ENCODE results near the gene SEPTIN12. TPM values are rescaled to one million over a fixed set of nuclear protein-coding genes. Genes with fewer than 3 reads are reported as not detected.

Gene SEPTIN12
- total RNA-seq, 4 donors from 2014 or later, result 1.7 TPM; not detected in 3

- Histone ChIP-seq H3K36me3 (peaks cover 2 to 19% (median 16%) of the 10 kb centered on the region in 4 donors), H3K4me3 (peak within 1 kb of the TSS; percentile 82 to 99 (median 90)), H3K4me1 (peaks cover 12 to 27% (median 19%) of the 10 kb centered on the region in 4 donors), H3K27me3 (peaks cover 0 to 3% (median 0%) of the 10 kb centered on the region in 4 donors), H3K27ac (replicated peaks in 1 of 4) (peak within 1 kb of the TSS; percentile 79 to 97 (median 88)), H3K9me3 (no peaks in the 10 kb centered on the region)
- DNase-seq (ENCODE audit: extremely low spot score), result peak; percentile 98
- intact Hi-C loops (cut with DNase I), result loop anchor here (5.0 to 10.0 kb wide), 2 partner anchors 68 to 221 kb away; partner anchors contain the start of genes ROGDI and SEC14L5
- TF ChIP-seq POLR2AphosphoS5 (IDR thresholded peaks at IDR 0.05), result peak; percentile 69 to 93
- TF ChIP-seq EP300 (IDR thresholded peaks at IDR 0.05), result no peak
- TF ChIP-seq POLR2A (IDR thresholded peaks at IDR 0.05; ENCODE audit: low read depth), result no peak
- TF ChIP-seq CTCF (IDR thresholded peaks at IDR 0.05), result peak in 1 of 3 experiments; percentile 11
- WGBS, result 0% methylated on average over 25 of the region's 70 CpGs
Measured at GRCh38 chr16:4734063-4734729, 53.9 kb downstream of the SEPTIN12 start, which contains the start of the genes ANKS3 and DNAAF8. TSS of gene ANKS3 (minus strand) at chr16:4734271. CDS start at chr16:4730149, 4,122 bp downstream. TSS of gene DNAAF8 (plus strand) at chr16:4734537. CDS start at chr16:4736515, 1,978 bp downstream.

DNA sequence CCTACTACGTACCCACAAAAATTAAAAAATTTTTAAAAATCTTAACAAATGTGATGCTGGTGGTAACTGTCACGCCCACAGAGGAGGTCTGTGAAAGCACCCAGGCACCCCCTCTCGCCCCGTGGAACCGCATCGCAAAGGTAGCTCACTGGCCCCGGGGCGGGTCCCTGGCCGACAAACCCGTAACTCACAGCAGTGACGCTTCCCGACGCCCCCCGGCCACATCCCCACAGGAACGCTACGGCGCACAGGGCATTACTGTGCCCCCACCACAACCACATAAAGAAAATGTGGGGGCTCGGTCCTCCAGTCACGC, 54.4 kb downstream of the SEPTIN12 start:
- Histone ChIP-seq H3K9me3 (no peaks in the 10 kb centered on the region), H3K27me3 (peaks cover 0 to 3% (median 0%) of the 10 kb centered on the region in 4 donors), H3K4me3 (peak overlapping the region; percentile 82 to 99 (median 90)), H3K27ac (replicated peaks in 1 of 4) (peak overlapping the region; percentile 79 to 97 (median 88)), H3K4me1 (peaks cover 12 to 27% (median 19%) of the 10 kb centered on the region in 4 donors), H3K36me3 (peaks cover 7 to 24% (median 21%) of the 10 kb centered on the region in 4 donors)
- no peak for DNase-seq (ENCODE audit: extremely low spot score)
- no peak for TF ChIP-seq EP300 (IDR thresholded peaks at IDR 0.05)
- TF ChIP-seq POLR2A (IDR thresholded peaks at IDR 0.05; ENCODE audit: low read depth), result no peak
- no peak for TF ChIP-seq POLR2AphosphoS5 (IDR thresholded peaks at IDR 0.05)
- TF ChIP-seq CTCF (IDR thresholded peaks at IDR 0.05), result no peak
- intact Hi-C loops (cut with DNase I), result loop anchor here (5.0 to 10.0 kb wide), 2 partner anchors 69 to 221 kb away; partner anchors contain the start of genes ROGDI and SEC14L5
- WGBS, result 0% methylated on average over 3 of the region's 19 CpGs

GRCh38 chr16:4733211-4733742, 54.9 kb downstream of the SEPTIN12 start:
- Histone ChIP-seq H3K9me3 (no peaks in the 10 kb centered on the region), H3K4me3 (peak overlapping the region; percentile 82 to 99 (median 90)), H3K27ac (replicated peaks in 1 of 4) (peak overlapping the region; percentile 79 to 97 (median 88)), H3K4me1 (peaks cover 12 to 27% (median 19%) of the 10 kb centered on the region in 4 donors), H3K27me3 (peaks cover 0 to 3% (median 0%) of the 10 kb centered on the region in 4 donors), H3K36me3 (peaks cover 9 to 29% (median 25%) of the 10 kb centered on the region in 4 donors)
- TF ChIP-seq EP300 (IDR thresholded peaks at IDR 0.05), result no peak
- no peak for TF ChIP-seq POLR2A (IDR thresholded peaks at IDR 0.05; ENCODE audit: low read depth)
- no peak for TF ChIP-seq CTCF (IDR thresholded peaks at IDR 0.05)
- TF ChIP-seq POLR2AphosphoS5 (IDR thresholded peaks at IDR 0.05), result no peak
- intact Hi-C loops (cut with DNase I), result loop anchor here (5.0 to 10.0 kb wide), 2 partner anchors 69 to 222 kb away; partner anchors contain the start of genes ROGDI and SEC14L5
- WGBS, result 34% methylated on average over 17 of the region's 17 CpGs
- no peak for DNase-seq (ENCODE audit: extremely low spot score)

- H3K27me3 ChIP-seq, result peaks cover 0 to 3% (median 0%) of the 10 kb centered on the region in 4 donors
- no peak for DNase-seq (ENCODE audit: extremely low spot score)
- H3K4me3 ChIP-seq, result no peak overlapping the region
- peaks cover 5 to 17% (median 11%) of the 10 kb centered on the region in 4 donors for H3K4me1 ChIP-seq
- intact Hi-C loops (cut with DNase I), result loop anchor here (5.0 to 10.0 kb wide), 2 partner anchors 72 to 225 kb away; partner anchors contain the start of genes ROGDI and SEC14L5
- TF ChIP-seq POLR2A (IDR thresholded peaks at IDR 0.05; ENCODE audit: low read depth) (no peak), CTCF (IDR thresholded peaks at IDR 0.05) (no peak), POLR2AphosphoS5 (IDR thresholded peaks at IDR 0.05) (no peak), EP300 (IDR thresholded peaks at IDR 0.05) (no peak)
- peaks cover 28 to 63% (median 51%) of the 10 kb centered on the region in 4 donors for H3K36me3 ChIP-seq
- H3K27ac ChIP-seq (replicated peaks in 1 of 4), result no peak overlapping the region
- 93% methylated on average over 12 of the region's 15 CpGs for WGBS
- H3K9me3 ChIP-seq, result no peaks in the 10 kb centered on the region
Measured at GRCh38 chr16:4729876-4730275, 58.3 kb downstream of the SEPTIN12 start.

All from esophagus muscularis mucosa (tissue), 4 donors.